ENCODE data around the gene CACNA2D4. TPM values are rescaled to one million over a fixed set of nuclear protein-coding genes. Genes with fewer than 3 reads are reported as not detected.
A peak's percentile ranks its signal among the peaks of the same experiment; 100 is the strongest.

Gene CACNA2D4
- total RNA-seq, 1 donor from 2014 or later = not detected

DNA sequence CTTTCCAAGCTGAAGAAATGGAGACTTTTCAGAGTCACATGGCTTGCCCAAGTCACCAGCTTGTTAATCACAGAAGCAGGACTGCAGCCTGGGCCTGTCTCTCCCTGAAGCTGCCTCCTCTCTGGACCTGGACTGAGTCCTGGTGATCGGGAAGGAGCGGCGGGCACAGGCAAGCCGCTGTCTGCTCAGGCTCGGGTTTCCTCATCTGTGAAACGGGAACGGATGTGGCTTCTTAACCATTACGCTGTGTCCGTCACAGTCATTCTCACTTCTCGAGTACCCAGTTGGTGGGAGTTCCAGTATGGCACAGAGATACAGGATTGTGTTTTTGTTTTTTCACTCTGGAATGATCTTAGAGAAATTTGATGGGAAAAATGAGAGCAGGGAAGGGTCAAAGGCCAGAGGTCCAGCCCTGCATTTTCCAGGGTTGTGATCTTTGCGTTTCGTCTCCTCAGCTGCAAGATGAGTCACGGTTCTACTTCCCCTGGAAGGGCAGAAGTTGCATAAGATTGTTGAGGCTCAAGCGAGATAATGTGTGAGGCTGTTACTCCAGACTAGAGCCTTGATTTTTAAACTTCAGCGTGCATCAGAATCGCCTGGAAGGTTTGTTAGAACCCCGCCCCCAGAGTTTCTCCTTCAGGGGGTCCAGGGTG is 105.7 kb downstream of the CACNA2D4 start:
- no peaks in the 10 kb centered on the region for H3K36me3 ChIP-seq
- no peak overlapping the region for H3K4me3 ChIP-seq
- intact Hi-C loops (cut with DNase I) = no loop called here
- H3K27ac ChIP-seq = peak overlapping the region; percentile 40 to 47
- H3K27me3 ChIP-seq = no peaks in the 10 kb centered on the region
- no peaks in the 10 kb centered on the region for H3K4me1 ChIP-seq
- DNase-seq (ENCODE audit: low spot score in 2 of 2) = no peak
- H3K9me3 ChIP-seq = no peaks in the 10 kb centered on the region
- TF ChIP-seq, protein P1, sequence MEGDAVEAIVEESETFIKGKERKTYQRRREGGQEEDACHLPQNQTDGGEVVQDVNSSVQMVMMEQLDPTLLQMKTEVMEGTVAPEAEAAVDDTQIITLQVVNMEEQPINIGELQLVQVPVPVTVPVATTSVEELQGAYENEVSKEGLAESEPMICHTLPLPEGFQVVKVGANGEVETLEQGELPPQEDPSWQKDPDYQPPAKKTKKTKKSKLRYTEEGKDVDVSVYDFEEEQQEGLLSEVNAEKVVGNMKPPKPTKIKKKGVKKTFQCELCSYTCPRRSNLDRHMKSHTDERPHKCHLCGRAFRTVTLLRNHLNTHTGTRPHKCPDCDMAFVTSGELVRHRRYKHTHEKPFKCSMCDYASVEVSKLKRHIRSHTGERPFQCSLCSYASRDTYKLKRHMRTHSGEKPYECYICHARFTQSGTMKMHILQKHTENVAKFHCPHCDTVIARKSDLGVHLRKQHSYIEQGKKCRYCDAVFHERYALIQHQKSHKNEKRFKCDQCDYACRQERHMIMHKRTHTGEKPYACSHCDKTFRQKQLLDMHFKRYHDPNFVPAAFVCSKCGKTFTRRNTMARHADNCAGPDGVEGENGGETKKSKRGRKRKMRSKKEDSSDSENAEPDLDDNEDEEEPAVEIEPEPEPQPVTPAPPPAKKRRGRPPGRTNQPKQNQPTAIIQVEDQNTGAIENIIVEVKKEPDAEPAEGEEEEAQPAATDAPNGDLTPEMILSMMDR (IDR thresholded peaks at IDR 0.05) = no peak

DNA sequence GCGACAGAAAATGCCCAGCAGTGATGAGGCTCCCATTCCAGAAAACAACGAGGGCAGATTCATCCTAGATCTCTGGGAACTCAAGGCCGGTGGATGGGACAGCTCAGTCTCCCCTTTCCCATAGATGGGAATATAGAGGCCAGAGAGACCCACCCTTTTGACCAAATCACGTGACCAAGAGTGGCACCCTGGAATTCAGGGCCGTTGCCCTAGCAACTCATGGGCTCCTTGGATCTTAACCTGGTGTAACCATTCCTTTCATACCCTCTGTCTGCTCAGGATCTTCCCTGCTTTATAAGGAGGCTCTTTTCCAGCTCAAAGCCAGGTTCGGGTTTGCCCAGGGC is 106.5 kb downstream of the CACNA2D4 start:
- Histone ChIP-seq H3K27ac (peak overlapping the region; percentile 40 to 47), H3K9me3 (no peaks in the 10 kb centered on the region), H3K4me1 (no peaks in the 10 kb centered on the region), H3K27me3 (no peaks in the 10 kb centered on the region), H3K4me3 (no peak overlapping the region), H3K36me3 (no peaks in the 10 kb centered on the region)
- intact Hi-C loops (cut with DNase I) = no loop called here
- no peak for DNase-seq (ENCODE audit: low spot score in 2 of 2)
- TF ChIP-seq, protein P1 (IDR thresholded peaks at IDR 0.05) = no peak

DNA sequence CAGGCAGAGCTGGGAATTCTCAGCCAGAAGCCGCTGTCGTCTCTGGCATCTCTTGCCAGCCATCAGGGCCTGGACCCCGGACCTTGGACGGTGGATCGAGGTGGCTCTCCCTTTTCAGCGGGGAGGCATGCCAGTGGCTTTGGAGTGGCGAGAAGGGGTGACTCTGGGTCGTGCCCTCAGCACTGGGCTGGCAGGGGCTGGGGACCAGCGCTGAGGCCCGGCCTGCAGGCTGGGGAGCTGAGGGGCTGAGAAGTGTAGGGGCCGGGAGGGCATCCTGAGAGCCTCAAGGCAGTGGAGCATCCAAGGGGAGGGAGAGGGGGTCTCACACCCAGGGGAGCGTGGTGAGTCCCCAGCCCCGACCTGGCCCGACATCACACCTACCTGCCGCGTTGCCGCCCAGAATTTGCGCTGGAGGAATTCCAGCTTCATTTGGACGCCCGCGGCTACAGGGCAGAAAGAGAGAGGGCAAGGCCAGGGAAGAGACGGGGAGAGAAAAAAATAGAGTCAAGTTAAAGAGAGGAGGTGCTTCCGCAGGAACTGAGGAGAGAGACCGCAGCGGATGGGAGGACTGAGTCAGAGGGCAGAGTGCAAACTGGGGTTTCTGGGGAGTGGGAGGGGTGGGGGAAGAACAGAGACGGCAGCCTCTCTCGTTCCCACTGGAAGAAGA is 107.0 kb downstream of the CACNA2D4 start:
- TF ChIP-seq, protein P1 (IDR thresholded peaks at IDR 0.05) = no peak
- no peak for DNase-seq (ENCODE audit: low spot score in 2 of 2)
- no peak overlapping the region for H3K4me3 ChIP-seq
- peak overlapping the region; percentile 27 to 47 for H3K27ac ChIP-seq
- H3K36me3 ChIP-seq = no peaks in the 10 kb centered on the region
- H3K27me3 ChIP-seq = no peaks in the 10 kb centered on the region
- intact Hi-C loops (cut with DNase I) = no loop called here
- H3K4me1 ChIP-seq = no peaks in the 10 kb centered on the region
- no peaks in the 10 kb centered on the region for H3K9me3 ChIP-seq

DNA sequence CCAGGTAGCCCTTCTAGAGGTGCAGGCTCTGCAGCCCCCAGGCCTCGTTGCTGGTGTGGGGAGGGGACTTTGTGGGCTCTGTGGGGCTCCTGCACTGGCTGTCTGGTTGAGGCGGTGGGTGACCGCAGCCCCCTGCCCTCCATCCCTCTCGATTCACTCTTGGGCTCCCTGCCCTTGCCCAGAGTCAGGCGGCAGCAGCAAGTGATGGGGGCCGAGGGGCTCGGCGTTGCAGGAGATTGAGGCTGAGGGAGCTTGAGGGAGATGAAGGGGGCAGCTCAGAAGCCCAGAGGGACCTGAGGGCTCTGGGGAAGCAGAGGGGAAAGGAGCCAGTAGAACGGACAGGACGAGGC is 107.5 kb downstream of the CACNA2D4 start:
- no peaks in the 10 kb centered on the region for H3K9me3 ChIP-seq
- H3K36me3 ChIP-seq = no peaks in the 10 kb centered on the region
- no peak overlapping the region for H3K4me3 ChIP-seq
- no peak for DNase-seq (ENCODE audit: low spot score in 2 of 2)
- no peak overlapping the region for H3K27ac ChIP-seq
- H3K27me3 ChIP-seq = no peaks in the 10 kb centered on the region
- TF ChIP-seq, protein P1 (IDR thresholded peaks at IDR 0.05) = no peak
- peaks cover 0 to 3% of the 10 kb centered on the region in 2 donors for H3K4me1 ChIP-seq
- intact Hi-C loops (cut with DNase I) = no loop called here

DNA sequence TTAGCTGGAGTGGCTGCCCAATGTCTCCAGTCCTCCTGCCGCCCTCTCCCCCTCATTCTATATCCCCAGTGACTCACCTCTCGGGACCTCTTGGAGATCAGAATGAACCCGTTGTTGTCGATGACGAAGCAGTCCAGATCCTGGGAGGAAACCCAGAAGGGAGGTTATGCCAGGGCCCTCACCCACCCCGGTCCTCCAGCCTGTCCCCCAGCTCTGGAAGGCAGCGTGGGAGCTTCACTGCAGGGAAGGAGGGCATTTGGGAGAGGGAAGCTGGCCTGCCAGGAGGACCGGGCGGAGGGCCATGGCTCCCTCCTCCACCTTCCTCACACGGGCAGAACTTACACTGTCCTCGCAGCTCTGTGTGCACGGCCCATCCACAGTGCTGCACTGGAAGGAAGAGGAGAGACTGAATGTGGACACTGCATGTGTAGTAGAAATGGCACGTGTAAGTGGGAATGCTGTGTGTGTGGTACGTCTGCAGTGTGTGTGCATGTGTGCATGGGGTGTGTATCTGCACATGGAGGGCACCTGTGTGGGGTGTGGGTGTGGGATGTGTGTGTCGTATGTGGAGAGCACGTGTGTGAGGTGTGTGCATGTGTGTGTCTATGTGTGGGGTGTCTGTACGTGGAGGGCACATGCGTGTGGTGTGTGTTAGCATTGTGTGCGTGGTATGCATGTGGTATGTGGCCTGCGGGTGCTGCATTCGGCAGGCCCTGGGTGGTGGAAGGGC is 108.1 kb downstream of the CACNA2D4 start:
- DNase-seq (ENCODE audit: low spot score in 2 of 2) = no peak
- no peak overlapping the region for H3K27ac ChIP-seq
- peaks cover 0 to 4% of the 10 kb centered on the region in 2 donors for H3K4me1 ChIP-seq
- H3K27me3 ChIP-seq = no peaks in the 10 kb centered on the region
- TF ChIP-seq, protein P1 (IDR thresholded peaks at IDR 0.05) = no peak
- intact Hi-C loops (cut with DNase I) = no loop called here
- no peaks in the 10 kb centered on the region for H3K36me3 ChIP-seq
- H3K4me3 ChIP-seq = no peak overlapping the region
- no peaks in the 10 kb centered on the region for H3K9me3 ChIP-seq

Measured in ascending aorta (tissue), 2 donors.